Stimulated activated CD8-positive, alpha-beta memory T cell treated with anti-CD3 and anti-CD28 coated beads, Interleukin-15, amount 100 ng/mL, for 48 hours (primary cell): Measurements from ENCODE around the gene TPBGL.

ENCODE experiments used
- DNase-seq, 2 donors: peaks; one replicate each; pipeline ENCODE4 v3.0.0-alpha.2; 2020; ENCODE audit warnings: low read depth in 2 of 2

Gene TPBGL, protein sequence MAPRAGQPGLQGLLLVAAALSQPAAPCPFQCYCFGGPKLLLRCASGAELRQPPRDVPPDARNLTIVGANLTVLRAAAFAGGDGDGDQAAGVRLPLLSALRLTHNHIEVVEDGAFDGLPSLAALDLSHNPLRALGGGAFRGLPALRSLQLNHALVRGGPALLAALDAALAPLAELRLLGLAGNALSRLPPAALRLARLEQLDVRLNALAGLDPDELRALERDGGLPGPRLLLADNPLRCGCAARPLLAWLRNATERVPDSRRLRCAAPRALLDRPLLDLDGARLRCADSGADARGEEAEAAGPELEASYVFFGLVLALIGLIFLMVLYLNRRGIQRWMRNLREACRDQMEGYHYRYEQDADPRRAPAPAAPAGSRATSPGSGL

GRCh38 chr11:75240311-75241035, at the start of gene TPBGL:
Gene TPBGL (plus strand): TSS chr11:75240774. CDS start chr11:75241050, 276 bp downstream.
- DNase-seq, result no peak

- no peak for DNase-seq
These were observed 49.2 kb upstream of the TPBGL start for GRCh38 chr11:75191330-75191717.

GRCh38 chr11:75193271-75193670, 47.3 kb upstream of the TPBGL start:
- no peak for DNase-seq

DNA sequence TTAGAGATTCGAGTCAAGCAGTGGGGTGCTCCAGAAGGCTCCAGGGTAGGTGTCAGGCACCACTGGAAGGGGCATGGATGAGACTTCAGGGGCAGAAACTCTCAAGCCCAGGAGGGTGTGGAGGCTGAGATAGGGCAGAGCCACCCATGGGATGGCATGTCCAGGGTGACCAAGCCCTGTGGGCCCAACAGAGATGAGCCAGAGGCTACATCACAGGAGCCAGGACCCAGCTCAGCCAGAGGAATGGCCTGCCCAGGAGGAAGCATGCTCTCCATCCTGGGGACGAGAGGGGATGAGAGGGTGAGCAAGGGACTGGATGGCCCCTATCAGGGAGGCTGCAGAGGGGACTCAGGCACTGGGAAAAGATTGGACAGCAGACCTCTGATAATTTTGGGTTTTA, 46.9 kb upstream of the TPBGL start:
- DNase-seq, result no peak

DNA sequence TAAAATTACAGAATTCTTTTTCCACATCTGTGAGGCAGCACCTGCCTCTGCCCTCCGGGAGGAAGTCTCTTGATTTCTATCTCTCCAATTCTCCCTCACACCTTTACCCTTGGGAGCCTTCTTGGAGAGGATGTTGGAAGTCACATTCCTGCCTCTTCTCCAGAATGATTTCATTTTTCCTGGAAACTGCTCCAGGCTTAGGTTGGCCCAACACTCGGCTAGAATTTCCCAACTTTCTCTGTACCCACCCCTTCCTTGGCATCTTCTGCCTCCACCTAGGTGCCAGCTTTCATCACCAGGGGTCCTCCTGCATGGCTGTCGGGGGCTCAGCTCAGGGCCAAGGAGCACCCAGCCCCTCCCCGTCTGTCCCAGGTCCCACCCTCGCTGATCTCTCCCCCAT, 46.4 kb upstream of the TPBGL start:
- DNase-seq, result no peak

- DNase-seq, result no peak
These were observed 45.2 kb upstream of the TPBGL start for GRCh38 chr11:75195167-75195962.

GRCh38 chr11:75196426-75196825, 44.1 kb upstream of the TPBGL start:
- no peak for DNase-seq

GRCh38 chr11:75197512-75198277, 42.9 kb upstream of the TPBGL start:
- DNase-seq, result no peak

DNA sequence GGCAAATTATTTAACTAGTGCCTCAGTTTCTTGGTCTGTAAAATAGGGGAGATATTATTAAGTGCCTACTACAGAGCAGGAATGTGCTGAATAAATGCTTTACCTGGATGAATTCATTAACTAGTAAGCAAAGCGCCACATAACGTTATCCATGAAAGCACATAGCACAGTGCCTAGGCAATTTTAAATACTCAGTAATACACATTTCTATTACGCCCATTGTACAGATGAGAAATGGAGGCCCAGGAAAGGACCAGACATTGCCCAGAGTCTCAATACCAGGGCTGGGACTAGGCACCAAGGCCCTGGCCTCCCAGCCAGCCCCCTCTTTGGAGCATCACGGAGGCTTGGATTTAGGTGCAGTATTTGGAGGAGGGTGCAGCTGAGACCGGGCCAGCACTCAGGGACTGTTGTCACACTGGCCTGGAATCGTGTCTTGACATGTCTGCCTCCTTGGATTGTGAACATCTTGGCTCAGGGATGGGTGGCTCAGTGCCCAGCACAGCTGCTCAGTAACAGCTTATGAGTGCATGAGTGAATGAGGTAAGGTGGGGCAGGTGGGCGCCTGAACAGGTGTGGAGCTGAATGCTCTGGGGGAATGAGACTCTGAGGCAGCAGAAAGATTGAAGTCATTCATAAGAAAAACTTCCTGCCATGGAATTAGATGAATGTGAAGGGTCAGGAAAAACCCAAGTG, 42.1 kb upstream of the TPBGL start:
- DNase-seq, result no peak

DNA sequence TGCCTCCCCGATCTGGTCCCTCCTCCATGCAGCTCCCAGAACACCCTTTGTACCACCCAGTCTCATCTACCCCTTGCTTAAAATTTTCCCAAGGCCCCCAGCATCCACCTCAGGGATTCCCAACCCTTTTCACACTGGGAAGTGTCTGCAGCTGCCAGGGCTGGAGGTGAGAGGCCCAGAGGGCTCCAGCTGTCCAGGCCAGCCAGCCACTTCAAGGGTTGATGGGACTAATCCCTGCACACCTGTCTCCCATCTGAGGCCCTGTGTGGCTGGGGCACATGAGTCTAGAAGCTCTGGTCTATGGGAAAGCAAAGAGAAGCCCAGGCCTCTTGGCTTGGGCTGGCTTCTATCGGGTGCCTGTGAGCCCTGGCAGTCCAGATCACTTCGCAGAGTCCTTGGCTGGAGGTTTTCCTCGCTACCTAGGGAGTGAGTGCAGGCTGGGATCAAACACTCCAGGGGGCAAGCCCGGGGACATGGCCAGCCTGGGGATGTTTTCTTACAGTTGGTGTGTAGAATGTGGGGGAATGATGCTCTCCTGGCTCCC, 41.1 kb upstream of the TPBGL start:
- DNase-seq, result no peak

- DNase-seq, result no peak
These were observed 40.5 kb upstream of the TPBGL start for GRCh38 chr11:75200051-75200450.

DNA sequence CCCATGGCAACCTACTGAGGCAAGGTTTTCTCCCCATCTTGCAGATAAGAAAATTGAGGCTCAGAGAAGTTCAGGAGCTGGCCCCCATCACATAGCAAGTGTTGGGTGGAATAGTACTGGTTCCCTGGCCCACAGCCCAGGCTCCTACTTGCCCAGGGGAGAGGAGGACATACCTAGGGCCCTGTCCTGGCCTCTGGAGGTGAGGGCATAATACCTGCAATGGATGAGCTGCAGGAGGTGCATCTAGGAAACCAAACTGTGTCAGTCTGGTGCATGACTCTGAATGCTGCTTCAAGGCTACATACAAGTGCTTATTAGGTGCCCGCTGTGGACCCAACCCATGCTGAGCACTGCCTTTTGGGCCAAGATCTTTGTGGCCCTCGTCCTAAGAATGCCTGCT, 40.0 kb upstream of the TPBGL start:
- DNase-seq, result no peak

GRCh38 chr11:75201771-75202170, 38.8 kb upstream of the TPBGL start:
- DNase-seq, result no peak

DNA sequence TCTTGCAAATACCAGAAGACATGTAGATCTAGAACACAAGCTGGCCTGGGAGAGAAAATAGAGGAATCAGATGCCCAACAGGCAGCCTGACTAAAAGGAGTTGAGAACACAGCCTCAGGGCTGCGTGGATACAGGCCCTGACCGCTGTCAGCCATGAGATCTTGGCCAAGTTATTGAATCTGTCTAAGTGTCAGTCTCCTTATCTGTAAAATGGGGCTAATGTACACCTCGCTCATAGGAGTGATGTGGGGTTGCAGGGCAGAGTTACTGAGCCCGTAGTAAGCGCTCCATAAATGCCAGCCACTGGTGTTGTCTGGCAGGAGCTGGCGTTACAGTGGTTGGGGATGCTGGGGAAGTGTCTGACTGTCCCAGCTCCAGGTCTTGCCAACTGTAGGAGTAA, 38.4 kb upstream of the TPBGL start:
- DNase-seq, result no peak

- no peak for DNase-seq
These were observed 37.4 kb upstream of the TPBGL start for GRCh38 chr11:75203138-75203537.

- no peak for DNase-seq
These were observed 36.9 kb upstream of the TPBGL start for GRCh38 chr11:75203641-75204011.

GRCh38 chr11:75204012-75204674, 36.4 kb upstream of the TPBGL start:
- no peak for DNase-seq

DNA sequence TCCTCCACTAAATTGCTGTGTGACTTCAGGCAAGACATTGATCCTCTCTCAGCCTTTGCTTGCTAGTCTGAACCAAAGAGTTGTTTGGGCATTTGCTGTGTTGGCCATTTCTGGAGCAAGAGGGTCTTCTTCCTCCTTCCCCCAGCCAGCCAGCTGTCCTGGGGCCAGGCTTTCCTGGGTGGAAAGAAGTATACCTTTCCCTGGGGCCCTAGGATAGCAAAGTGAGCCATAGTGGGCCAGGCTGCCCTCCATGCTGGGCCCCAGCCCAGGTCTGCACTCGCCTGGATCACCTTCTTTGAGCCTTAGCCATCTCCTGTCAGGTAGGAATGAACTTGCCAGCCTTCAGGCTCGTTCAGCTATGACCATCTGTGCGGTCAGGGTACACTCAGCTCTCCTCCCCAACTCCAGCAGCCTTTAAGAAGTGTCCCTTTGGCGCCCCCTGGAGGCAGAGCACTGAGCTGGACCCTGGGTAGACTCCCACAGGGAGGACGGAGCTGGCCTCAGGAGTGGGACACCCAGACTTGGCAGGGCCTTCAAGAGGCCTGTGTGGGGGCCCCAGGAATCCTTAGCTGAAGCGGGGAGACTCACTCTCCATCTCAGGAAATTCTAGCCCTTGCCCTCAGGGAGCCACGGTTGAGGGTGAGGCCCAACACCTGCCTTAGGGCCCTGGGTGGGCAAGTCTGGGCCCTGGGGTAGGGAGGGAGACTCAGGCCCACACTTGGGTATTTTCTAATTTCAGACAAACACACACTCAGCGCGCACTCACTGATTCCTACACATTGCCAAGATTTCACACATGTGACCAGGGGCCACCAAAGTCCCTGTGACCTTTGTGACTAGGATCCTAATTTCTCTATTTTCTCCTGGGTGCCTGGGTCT, 35.6 kb upstream of the TPBGL start:
- DNase-seq, result peak; percentile 53 to 66

- no peak for DNase-seq
These were observed 35.0 kb upstream of the TPBGL start for GRCh38 chr11:75205564-75206020.
